H1 (cell line): ENCODE results near the gene KRTAP26-1. TPM values are rescaled to one million over a fixed set of nuclear protein-coding genes. Genes with fewer than 3 reads are reported as not detected.

ENCODE experiments used
- CTCF ChIA-PET: fragments of 300-600 bp; sonication (Branson Sonifier 250); formaldehyde crosslinking; loops from one replicate; lab custom pipeline; 2021; ENCODE audit not compliant: partially characterized antibody; lab: Charles Lee
- POLR2A ChIA-PET: fragments of 300-600 bp; sonication (Branson Sonifier 250); formaldehyde crosslinking; loops from one replicate; lab custom pipeline; 2021; ENCODE audit warnings: inconsistent platforms; ENCODE audit not compliant: partially characterized antibody; lab: Charles Lee
- DNase-seq, 2 experiments: peaks; one replicate each; pipeline versions ENCODE4 v3.0.0 to v3.0.0-alpha.2; 2010 to 2022; ENCODE audit warnings: low spot score in 2 of 2, low read depth in 1 of 2, mixed read lengths in 1 of 2
- FAIRE-seq: peaks from 2 replicates; lab custom pipeline; 2011; peaks lifted over from hg19 to GRCh38; lab: Jason Lieb, UNC
- H2AFZ ChIP-seq: 2 replicates; pipeline ENCODE4 v1.8.1; 2012; ENCODE audit warnings: low read length, inconsistent platforms
- H2AK5ac ChIP-seq: 2 replicates; pipeline ENCODE4 v1.6.1; 2013; ENCODE audit warnings: low read depth, low read length
- H2BK120ac ChIP-seq: replicated peaks from 2 replicates; pipeline ENCODE3; 2013; ENCODE audit warnings: low read depth, low read length, inconsistent platforms
- H2BK12ac ChIP-seq: 2 replicates; pipeline ENCODE4 v1.6.1; 2013; ENCODE audit warnings: low read depth, low read length
- H2BK15ac ChIP-seq: 2 replicates; pipeline ENCODE4 v1.6.1; 2013; ENCODE audit warnings: low read length
- H2BK20ac ChIP-seq: 2 replicates; pipeline ENCODE4 v1.6.1; 2013; ENCODE audit warnings: low read length
- H2BK5ac ChIP-seq: 2 replicates; pipeline ENCODE4 v1.6.1; 2013; ENCODE audit warnings: low read depth, low read length
- H3K14ac ChIP-seq: 2 replicates; pipeline ENCODE4 v1.6.1; 2013; ENCODE audit warnings: inconsistent platforms; ENCODE audit not compliant: insufficient read length
- H3K18ac ChIP-seq: 2 replicates; pipeline ENCODE4 v1.6.1; 2013; ENCODE audit warnings: low read length; ENCODE audit errors: extremely low read depth
- H3K23ac ChIP-seq: 2 replicates; pipeline ENCODE4 v1.6.1; 2013; ENCODE audit warnings: inconsistent platforms; ENCODE audit not compliant: insufficient read length
- H3K23me2 ChIP-seq: 2 replicates; pipeline ENCODE4 v1.6.1; 2013; ENCODE audit warnings: low read depth, low read length
- H3K27ac ChIP-seq: 2 replicates; pipeline ENCODE4 v1.6.1; 2011; ENCODE audit warnings: low read depth, low read length, inconsistent platforms
- H3K27me3 ChIP-seq, 4 experiments: replicated peaks in 1 of 4; 1 replicate in 1 of 4; 2 replicates in 3 of 4; pipeline versions ENCODE4 v1.6.1 to v1.8.1; 2011 to 2013; ENCODE audit warnings: low read length in 3 of 4, mild to moderate bottlenecking in 3 of 4, inconsistent platforms in 2 of 4, mixed read lengths in 2 of 4, moderate library complexity in 1 of 4; ENCODE audit not compliant: control insufficient read depth in 3 of 4, insufficient read depth in 3 of 4; ENCODE audit errors: extremely low read depth in 1 of 4
- H3K36me3 ChIP-seq, 4 experiments: 2 replicates each; pipeline versions ENCODE4 v1.6.1 to v1.8.1; 2011 to 2013; ENCODE audit warnings: mild to moderate bottlenecking in 4 of 4, low read length in 3 of 4, moderate library complexity in 2 of 4, control low read depth in 1 of 4, inconsistent platforms in 1 of 4; ENCODE audit not compliant: insufficient read depth in 4 of 4, control insufficient read depth in 2 of 4
- H3K4ac ChIP-seq: replicated peaks from 2 replicates; pipeline ENCODE3; 2013; ENCODE audit warnings: low read length, low read depth, mixed read lengths, inconsistent platforms; ENCODE audit not compliant: insufficient read length
- H3K4me1 ChIP-seq, 4 experiments: replicated peaks in 1 of 4; 1 replicate in 1 of 4; 2 replicates in 3 of 4; pipeline versions ENCODE4 v1.6.1 to v1.8.1; 2011 to 2013; ENCODE audit warnings: low read length in 3 of 4, inconsistent platforms in 2 of 4, mixed read lengths in 1 of 4; ENCODE audit not compliant: insufficient read depth in 4 of 4, control insufficient read depth in 3 of 4
- H3K4me2 ChIP-seq, 2 experiments: 2 replicates each; pipeline versions ENCODE4 v1.6.1 to v1.8.1; 2011 to 2013; ENCODE audit warnings: low read depth in 2 of 2, low read length in 2 of 2, control low read depth in 1 of 2, inconsistent platforms in 1 of 2, mild to moderate bottlenecking in 1 of 2; ENCODE audit not compliant: insufficient read depth in 1 of 2
- H3K4me3 ChIP-seq, 4 experiments: fragments of 200-600, 300-600 bp in 1 of 4; sonication (generic), shearing (Covaris generic), sonication (Bioruptor Twin) in 1 of 4; 2 replicates each; pipeline versions ENCODE4 v1.5.1 to v1.8.1; 2011 to 2016; ENCODE audit warnings: low read length in 4 of 4, low read depth in 3 of 4, control low read depth in 2 of 4, inconsistent platforms in 2 of 4, mild to moderate bottlenecking in 2 of 4, mixed read lengths in 1 of 4, moderate library complexity in 1 of 4; ENCODE audit not compliant: insufficient read depth in 2 of 4; ENCODE audit errors: extremely low read depth in 1 of 4
- H3K56ac ChIP-seq: replicated peaks from 2 replicates; pipeline ENCODE3; 2013; ENCODE audit warnings: low read depth, mild to moderate bottlenecking, mixed read lengths, low read length, inconsistent platforms; ENCODE audit not compliant: insufficient read length
- H3K79me1 ChIP-seq: 2 replicates; pipeline ENCODE4 v1.6.1; 2013; ENCODE audit warnings: low read depth, low read length, control low read depth
- H3K79me2 ChIP-seq, 2 experiments: 2 replicates each; pipeline versions ENCODE4 v1.6.1 to v1.8.1; 2012 to 2013; ENCODE audit warnings: low read length in 2 of 2, mild to moderate bottlenecking in 2 of 2, inconsistent platforms in 1 of 2; ENCODE audit not compliant: insufficient read depth in 2 of 2, control insufficient read depth in 1 of 2
- H3K9ac ChIP-seq, 4 experiments: replicated peaks in 1 of 4; 1 replicate in 1 of 4; 2 replicates in 3 of 4; pipeline versions ENCODE4 v1.6.1 to v1.8.1; 2011 to 2013; ENCODE audit warnings: low read depth in 3 of 4, low read length in 3 of 4, control low read depth in 2 of 4, mild to moderate bottlenecking in 2 of 4, moderate library complexity in 2 of 4, inconsistent platforms in 1 of 4; ENCODE audit errors: extremely low read depth in 1 of 4
- H3K9me3 ChIP-seq, 2 experiments: 2 replicates each; pipeline versions ENCODE4 v1.6.1 to v1.8.1; 2012 to 2013; ENCODE audit warnings: mild to moderate bottlenecking in 2 of 2, moderate library complexity in 2 of 2, control low read depth in 1 of 2, inconsistent platforms in 1 of 2, low read depth in 1 of 2, low read length in 1 of 2, mixed read lengths in 1 of 2; ENCODE audit not compliant: insufficient read depth in 2 of 2
- H4K20me1 ChIP-seq, 2 experiments: replicated peaks in 1 of 2; 2 replicates each; pipeline versions ENCODE3 to v1.8.1; 2011 to 2013; ENCODE audit warnings: inconsistent platforms in 2 of 2, low read length in 2 of 2, mild to moderate bottlenecking in 1 of 2; ENCODE audit not compliant: insufficient read depth in 2 of 2, control insufficient read depth in 1 of 2
- H4K5ac ChIP-seq: 2 replicates; pipeline ENCODE4 v1.6.1; 2013; ENCODE audit warnings: low read length, low read depth, mixed read lengths, inconsistent platforms; ENCODE audit not compliant: insufficient read length
- H4K8ac ChIP-seq: 2 replicates; pipeline ENCODE4 v1.8.0; 2013; ENCODE audit warnings: mild to moderate bottlenecking, moderate library complexity, low read length, inconsistent platforms; ENCODE audit not compliant: insufficient read depth; ENCODE audit errors: extremely low read depth
- H4K91ac ChIP-seq: replicated peaks from 2 replicates; pipeline ENCODE3; 2013; ENCODE audit warnings: low read length, mixed read lengths, inconsistent platforms; ENCODE audit not compliant: insufficient read length
- EZH2 ChIP-seq: fragments of 200-600 bp; sonication (generic); IDR thresholded peaks from 2 replicates; pipeline ENCODE4 v1.7.1; 2012; ENCODE audit warnings: low read depth, mild to moderate bottlenecking, moderate library complexity, low read length, inconsistent platforms; ENCODE audit not compliant: severe bottlenecking
- HDAC2 ChIP-seq, 2 experiments: fragments of 300-600 bp in 1 of 2; sonication (generic) in 1 of 2; IDR thresholded peaks; 2 replicates each; pipeline ENCODE4 v1.6.1; 2011 to 2012; ENCODE audit warnings: low read depth in 2 of 2, low read length in 2 of 2, mild to moderate bottlenecking in 2 of 2, moderate library complexity in 2 of 2, borderline replicate concordance in 1 of 2, inconsistent platforms in 1 of 2
- SIN3A ChIP-seq, 2 experiments: IDR thresholded peaks in 1 of 2; conservative IDR thresholded peaks in 1 of 2; 2 replicates each; pipeline ENCODE4 v1.6.1; 2011 to 2012; ENCODE audit warnings: low read length in 2 of 2, improper control_type of control experiment in 1 of 2, low read depth in 1 of 2, mild to moderate bottlenecking in 1 of 2
- SIRT6 ChIP-seq: IDR thresholded peaks from one replicate; pipeline ENCODE4 v1.7.1; 2012; ENCODE audit warnings: low read length, inconsistent platforms
- SRF ChIP-seq: IDR thresholded peaks from 2 replicates; pipeline ENCODE4 v1.6.1; 2011; ENCODE audit warnings: mild to moderate bottlenecking, low read depth, low read length, moderate library complexity
- WGBS, 2 experiments: shearing (Covaris generic) in 1 of 2; methylation state at CpG; one replicate each; pipeline versions ENCODE4 v1.1.6 to v1.1.7; 2013 to 2015; ENCODE audit warnings: low lambda C conversion rate in 2 of 2, mixed read lengths in 2 of 2, inconsistent platforms in 1 of 2, low coverage in 1 of 2, missing lambda C conversion rate in 1 of 2; ENCODE audit not compliant: insufficient replicate concordance in 2 of 2, insufficient coverage in 1 of 2, insufficient read length in 1 of 2; ENCODE audit errors: extremely low coverage in 1 of 2, missing lambda C conversion rate in 1 of 2; 5-methylcytosine and 5-hydroxymethylcytosine counted together
- polyA plus RNA-seq, 7 experiments: library from polyadenylated mRNA; depleted of rRNA in 3 of 7; stranded (reverse) in 5 of 7; unstranded in 2 of 7; fragments of >200 nt in 5 of 7; fragments of 200-250 nt in 2 of 7; gene quantifications; 1 replicate in 5 of 7; 2 replicates in 1 of 7; 4 replicates in 1 of 7; pipeline versions ENCODE4 v1.2.1 to v1.2.3, GENCODE V29; 2011 to 2013; ENCODE audit warnings: missing spikeins in 2 of 7, mixed read lengths in 2 of 7
- total RNA-seq: library from RNA; stranded (reverse); fragmentation: NEBNext Ultra II Directional; extraction: Animal tissue kit (Norgen Biotek cat#: 25700); gene quantifications from 2 replicates; pipeline ENCODE4 v1.2.1, GENCODE V29; 2021
- TF ChIP-seq, protein P1 (sequence below): IDR thresholded peaks from 2 replicates; pipeline ENCODE4 v1.6.1; 2012; ENCODE audit warnings: inconsistent platforms
- TF ChIP-seq, protein P2 (sequence below): IDR thresholded peaks from 2 replicates; pipeline ENCODE4 v1.6.1; 2011; ENCODE audit warnings: low read depth, mild to moderate bottlenecking, low read length; ENCODE audit not compliant: insufficient read depth

The KRTAP26-1 gene
- total and polyA plus RNA-seq, 2 of the 8 experiments (the other 6 are each of a cell fraction or from before 2014, with no cell fraction given): not detected

GRCh38 chr21:30315701-30316100, 4.4 kb downstream of the KRTAP26-1 start:
- Histone ChIP-seq H2BK15ac (no peak overlapping the region), H4K8ac (no peak overlapping the region), H3K79me2 (no peaks in the 10 kb centered on the region), H3K4me1 (no peaks in the 10 kb centered on the region), H3K9me3 (no peaks in the 10 kb centered on the region), H3K56ac (no peak overlapping the region), H3K9ac (no peak overlapping the region), H2BK12ac (no peak overlapping the region), H3K36me3 (no peaks in the 10 kb centered on the region), H3K4ac (no peak overlapping the region), H2AFZ (no peak overlapping the region), H2BK5ac (no peak overlapping the region), H3K23me2 (no peaks in the 10 kb centered on the region), H2BK20ac (no peak overlapping the region), H4K91ac (no peak overlapping the region), H4K5ac (no peak overlapping the region), H2BK120ac (no peak overlapping the region), H2AK5ac (no peak overlapping the region), H3K4me2 (no peak overlapping the region), H4K20me1 (no peaks in the 10 kb centered on the region), H3K23ac (no peak overlapping the region), H3K4me3 (no peak overlapping the region), H3K18ac (no peak overlapping the region), H3K79me1 (no peaks in the 10 kb centered on the region), H3K27me3 (no peaks in the 10 kb centered on the region), H3K27ac (no peak overlapping the region), H3K14ac (no peak overlapping the region)
- POLR2A ChIA-PET: no interaction called here
- no peak for DNase-seq
- no peak for FAIRE-seq
- WGBS, 2 experiments: 100% methylated on average over 2 of the region's 2 CpGs; no CpG with 5 or more reads in 1 of the 2 experiments
- CTCF ChIA-PET: no interaction called here
- no peak for TF ChIP-seq SIN3A (conservative IDR thresholded peaks at IDR 0.05 in 1 of 2, IDR thresholded peaks at IDR 0.05 in 1 of 2; ENCODE audit: low read depth in 1 of 2, low read length in 2 of 2)
- no peak for TF ChIP-seq HDAC2 (IDR thresholded peaks at IDR 0.05; ENCODE audit: borderline replicate concordance in 1 of 2, low read depth in 2 of 2, low read length in 2 of 2)
- TF ChIP-seq, protein P1, sequence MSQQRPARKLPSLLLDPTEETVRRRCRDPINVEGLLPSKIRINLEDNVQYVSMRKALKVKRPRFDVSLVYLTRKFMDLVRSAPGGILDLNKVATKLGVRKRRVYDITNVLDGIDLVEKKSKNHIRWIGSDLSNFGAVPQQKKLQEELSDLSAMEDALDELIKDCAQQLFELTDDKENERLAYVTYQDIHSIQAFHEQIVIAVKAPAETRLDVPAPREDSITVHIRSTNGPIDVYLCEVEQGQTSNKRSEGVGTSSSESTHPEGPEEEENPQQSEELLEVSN: no peak
- no peak for TF ChIP-seq EZH2
- TF ChIP-seq SRF: no peak
- TF ChIP-seq SIRT6: no peak
- TF ChIP-seq, protein P2, sequence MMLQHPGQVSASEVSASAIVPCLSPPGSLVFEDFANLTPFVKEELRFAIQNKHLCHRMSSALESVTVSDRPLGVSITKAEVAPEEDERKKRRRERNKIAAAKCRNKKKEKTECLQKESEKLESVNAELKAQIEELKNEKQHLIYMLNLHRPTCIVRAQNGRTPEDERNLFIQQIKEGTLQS: no peak
